Upper lobe of left lung (tissue), 4 donors: ENCODE measurements around the gene DYSF.

ENCODE experiments used
- CTCF ChIP-seq, 6 experiments: fragments of 450-650 bp in 4 of 6; fragments of 200-600 bp in 2 of 6; sonication (generic) in 2 of 6; IDR thresholded peaks; one replicate each; pipeline ENCODE4 v1.5.1; 2016 to 2019; ENCODE audit warnings: antibody characterized with exemption in 6 of 6
- POLR2AphosphoS5 ChIP-seq, 2 donors: sonication (generic); formaldehyde crosslinking; IDR thresholded peaks; one replicate each; pipeline ENCODE4 v1.5.1; 2017; ENCODE audit warnings: antibody characterized with exemption in 2 of 2

- no peak for TF ChIP-seq POLR2AphosphoS5 (IDR thresholded peaks at IDR 0.05)
- TF ChIP-seq CTCF (IDR thresholded peaks at IDR 0.05): no peak
These were observed 3.3 kb downstream of the DYSF start for GRCh38 chr2:71456617-71457016.
